H7 (cell line): ENCODE measurements around the gene ZNF775. TPM values are rescaled to one million over a fixed set of nuclear protein-coding genes. Genes with fewer than 3 reads are reported as not detected.

Source experiments
- DNase-seq: peaks from one replicate; pipeline ENCODE4 v3.0.0; 2012
- H3K27me3 ChIP-seq: 2 replicates; pipeline ENCODE4 v1.6.0; 2011; ENCODE audit warnings: mild to moderate bottlenecking, low read length; ENCODE audit not compliant: control insufficient read depth, insufficient read depth
- H3K36me3 ChIP-seq: replicated peaks from 2 replicates; pipeline ENCODE4 v1.5.1; 2011; ENCODE audit warnings: low read length; ENCODE audit not compliant: control insufficient read depth, insufficient read depth
- H3K4me3 ChIP-seq: 2 replicates; pipeline ENCODE4 v1.5.1; 2011; ENCODE audit warnings: low read depth, mild to moderate bottlenecking, control low read depth, low read length, moderate library complexity; ENCODE audit not compliant: insufficient read depth
- total RNA-seq: library from RNA; depleted of rRNA; stranded (reverse); fragments of >200 nt; shearing (Covaris generic); gene quantifications from 2 replicates; pipeline ENCODE4 v1.2.3, GENCODE V29; 2014

ZNF775 gene
- total RNA-seq, 1 experiment from 2014 or later, result 44.2 TPM

GRCh38 chr7:150369748-150370501 lies 9.2 kb upstream of the ZNF775 start:
- Histone ChIP-seq H3K27me3 (no peaks in the 10 kb centered on the region), H3K36me3 (peaks cover 14% of the 10 kb centered on the region), H3K4me3 (peak overlapping the region; percentile 94)
- peak; percentile 41 for DNase-seq

DNA sequence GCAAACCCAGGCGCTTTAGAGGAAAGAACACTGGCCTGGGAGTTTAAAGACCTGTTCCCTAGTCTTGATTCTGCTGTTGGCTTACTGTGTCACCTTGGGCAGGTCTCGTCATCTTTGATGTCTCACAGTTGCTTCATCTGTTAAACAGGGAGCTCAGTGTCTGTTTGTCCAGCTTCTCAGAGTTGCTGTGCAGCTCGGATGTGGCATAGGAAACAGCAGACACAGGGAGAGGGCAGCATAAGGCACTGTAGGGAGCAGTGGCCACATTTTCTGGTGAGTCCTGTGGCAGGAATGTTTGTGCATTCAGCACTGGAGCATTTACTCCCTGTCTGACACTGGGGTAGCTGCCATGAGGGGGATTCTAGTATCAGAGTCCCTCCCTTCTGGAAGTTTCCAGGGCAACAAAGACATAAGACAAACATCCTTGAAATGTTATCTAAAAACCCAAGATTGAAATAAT lies 8.5 kb upstream of the ZNF775 start:
- no peak overlapping the region for H3K4me3 ChIP-seq
- H3K36me3 ChIP-seq, result peaks cover 14% of the 10 kb centered on the region
- no peak for DNase-seq
- H3K27me3 ChIP-seq, result no peaks in the 10 kb centered on the region

- Histone ChIP-seq H3K36me3 (peaks cover 14% of the 10 kb centered on the region), H3K4me3 (no peak overlapping the region), H3K27me3 (no peaks in the 10 kb centered on the region)
- DNase-seq, result peak; percentile 46
Measured at GRCh38 chr7:150371131-150371995, 7.8 kb upstream of the ZNF775 start.

GRCh38 chr7:150371996-150372270 lies 7.2 kb upstream of the ZNF775 start:
- H3K4me3 ChIP-seq, result no peak overlapping the region
- H3K36me3 ChIP-seq, result peaks cover 14% of the 10 kb centered on the region
- no peak for DNase-seq
- no peaks in the 10 kb centered on the region for H3K27me3 ChIP-seq

GRCh38 chr7:150372271-150373048 lies 6.7 kb upstream of the ZNF775 start:
- peak; percentile 49 for DNase-seq
- Histone ChIP-seq H3K36me3 (peaks cover 14% of the 10 kb centered on the region), H3K4me3 (no peak overlapping the region), H3K27me3 (no peaks in the 10 kb centered on the region)

DNA sequence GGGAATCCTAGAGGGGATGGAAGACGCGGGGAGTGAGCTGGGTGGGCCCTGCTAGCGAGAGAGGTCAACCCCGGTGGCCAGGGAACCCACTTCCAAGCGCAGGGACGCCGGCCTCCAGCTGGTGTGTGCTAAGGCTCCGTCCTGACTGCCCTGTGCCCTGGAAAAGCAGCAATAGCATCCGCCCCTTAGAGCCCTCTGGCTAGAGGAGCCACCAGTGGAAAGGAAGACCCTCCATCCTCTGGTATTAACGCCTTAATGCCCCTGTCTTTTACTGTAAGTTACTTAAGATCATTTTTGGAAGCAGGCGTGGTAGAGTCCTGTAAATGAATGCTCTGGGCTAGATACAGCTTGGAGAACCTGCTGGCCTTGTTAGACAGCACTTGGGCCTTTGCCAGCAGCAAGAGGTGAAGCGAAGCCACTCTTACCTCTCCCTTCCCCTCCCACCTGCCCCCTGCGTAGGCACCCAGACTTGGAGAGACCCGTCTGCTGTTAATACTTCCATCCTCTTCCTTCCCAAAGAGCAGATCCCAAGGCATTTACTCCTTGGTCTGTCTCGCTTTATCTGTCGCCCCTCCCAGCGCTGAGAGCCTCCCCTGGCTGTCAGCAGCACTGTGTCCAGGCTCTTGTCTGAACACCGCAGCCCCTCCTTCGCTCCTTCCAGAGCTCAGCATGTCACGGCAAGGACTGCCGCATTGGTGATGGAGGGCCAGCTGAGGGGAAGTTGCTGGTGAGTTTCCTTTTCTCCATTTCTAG lies 5.9 kb upstream of the ZNF775 start:
- peak; percentile 53 for DNase-seq

DNA sequence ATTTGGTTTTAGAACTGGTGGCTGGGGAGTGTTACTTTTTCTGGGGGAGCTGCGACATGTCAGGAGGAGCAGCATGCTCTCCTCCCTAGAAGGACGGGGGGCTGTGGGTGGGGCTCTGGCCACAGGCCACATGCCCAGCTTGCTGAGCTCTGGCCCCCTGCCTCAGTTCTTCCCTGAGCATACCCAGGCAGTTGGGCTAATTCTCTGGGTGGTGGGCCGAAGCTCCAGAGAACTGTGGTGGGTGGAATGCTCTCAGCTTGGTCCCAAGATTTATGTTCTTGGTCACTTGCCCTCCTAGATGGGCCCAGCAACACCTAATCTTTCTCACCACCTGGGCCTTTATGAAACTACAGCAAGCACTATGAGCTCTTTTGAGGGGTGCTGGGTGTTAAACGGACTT lies 5.1 kb upstream of the ZNF775 start:
- no peaks in the 10 kb centered on the region for H3K27me3 ChIP-seq
- peak; percentile 27 for DNase-seq
- no peak overlapping the region for H3K4me3 ChIP-seq
- H3K36me3 ChIP-seq, result peaks cover 14% of the 10 kb centered on the region

More for the DNA sequence above, 5.9 kb upstream of the ZNF775 start:
- H3K27me3 ChIP-seq, result no peaks in the 10 kb centered on the region
- H3K4me3 ChIP-seq, result no peak overlapping the region
- H3K36me3 ChIP-seq, result peaks cover 14% of the 10 kb centered on the region

GRCh38 chr7:150374472-150374871 lies 4.7 kb upstream of the ZNF775 start:
- no peak overlapping the region for H3K4me3 ChIP-seq
- no peaks in the 10 kb centered on the region for H3K27me3 ChIP-seq
- H3K36me3 ChIP-seq, result peaks cover 14% of the 10 kb centered on the region
- DNase-seq, result peak; percentile 30

- Histone ChIP-seq H3K36me3 (peaks cover 7% of the 10 kb centered on the region), H3K4me3 (no peak overlapping the region), H3K27me3 (no peaks in the 10 kb centered on the region)
- DNase-seq, result peak; percentile 28
Measured at GRCh38 chr7:150375662-150376521, 3.2 kb upstream of the ZNF775 start.

GRCh38 chr7:150376560-150376959 lies 2.6 kb upstream of the ZNF775 start:
- Histone ChIP-seq H3K36me3 (peaks cover 5% of the 10 kb centered on the region), H3K4me3 (no peak overlapping the region), H3K27me3 (no peaks in the 10 kb centered on the region)
- DNase-seq, result no peak

GRCh38 chr7:150377196-150377595 lies 1.9 kb upstream of the ZNF775 start:
- no peak overlapping the region for H3K4me3 ChIP-seq
- no peak for DNase-seq
- H3K27me3 ChIP-seq, result no peaks in the 10 kb centered on the region
- peaks cover 5% of the 10 kb centered on the region for H3K36me3 ChIP-seq

GRCh38 chr7:150377635-150378034 lies 1.5 kb upstream of the ZNF775 start:
- DNase-seq, result no peak
- H3K4me3 ChIP-seq, result no peak overlapping the region
- peaks cover 5% of the 10 kb centered on the region for H3K36me3 ChIP-seq
- no peaks in the 10 kb centered on the region for H3K27me3 ChIP-seq

- DNase-seq, result peak; percentile 90
- no peaks in the 10 kb centered on the region for H3K27me3 ChIP-seq
- H3K36me3 ChIP-seq, result peaks cover 2% of the 10 kb centered on the region
- peak overlapping the region; percentile 85 for H3K4me3 ChIP-seq
Measured at GRCh38 chr7:150378115-150378852, 846 bp upstream of the ZNF775 start.
